Lung (tissue), 12 donors: ENCODE results near the gene CCDC149. TPM values are rescaled to one million over a fixed set of nuclear protein-coding genes. Genes with fewer than 3 reads are reported as not detected.

Source experiments
- ATAC-seq: fragments of 200-7000 bp; cut with Tn5 transposase; one replicate; pipeline ENCODE4 v1.9.1; 2020; ENCODE audit warnings: moderate number of reproducible peaks; ENCODE audit not compliant: insufficient read depth, low FRiP score
- DNase-seq, 3 donors: peaks; one replicate each; pipeline ENCODE4 v3.0.0-alpha.2; 2013 to 2017
- H3K27ac ChIP-seq, 2 donors: one replicate each; pipeline ENCODE4 v1.5.1; 2013; ENCODE audit warnings: mild to moderate bottlenecking in 2 of 2, moderate library complexity in 2 of 2, control low read depth in 1 of 2, inconsistent platforms in 1 of 2, low read depth in 1 of 2, low read length in 1 of 2
- H3K27me3 ChIP-seq, 3 donors: one replicate each; pipeline ENCODE4 v1.5.1; 2013; ENCODE audit warnings: low read length in 2 of 3; ENCODE audit not compliant: control insufficient read depth in 3 of 3, insufficient read depth in 3 of 3
- H3K36me3 ChIP-seq, 4 donors: one replicate each; pipeline ENCODE4 v1.5.1; 2013; ENCODE audit warnings: low read length in 4 of 4, mild to moderate bottlenecking in 1 of 4, moderate library complexity in 1 of 4; ENCODE audit not compliant: control insufficient read depth in 4 of 4, insufficient read depth in 4 of 4
- H3K4me1 ChIP-seq, 5 donors: one replicate each; pipeline ENCODE4 v1.5.1; 2013; ENCODE audit warnings: low read length in 5 of 5, mild to moderate bottlenecking in 2 of 5, moderate library complexity in 1 of 5; ENCODE audit not compliant: control insufficient read depth in 5 of 5, insufficient read depth in 5 of 5
- H3K4me3 ChIP-seq: one replicate; pipeline ENCODE4 v1.5.1; 2013; ENCODE audit warnings: mild to moderate bottlenecking, control low read depth, moderate library complexity
- H3K9ac ChIP-seq, 2 donors: one replicate each; pipeline ENCODE4 v1.5.1; 2013; ENCODE audit warnings: low read length in 2 of 2, control low read depth in 1 of 2; ENCODE audit not compliant: insufficient read depth in 1 of 2
- H3K9me3 ChIP-seq, 4 donors: one replicate each; pipeline ENCODE4 v1.5.1; 2013; ENCODE audit warnings: low read length in 3 of 4, mild to moderate bottlenecking in 1 of 4, moderate library complexity in 1 of 4; ENCODE audit not compliant: control insufficient read depth in 4 of 4, insufficient read depth in 3 of 4
- CTCF ChIP-seq: IDR thresholded peaks from 2 replicates; pipeline ENCODE4 v1.5.1; 2012; ENCODE audit warnings: mild to moderate bottlenecking; ENCODE audit errors: control extremely low read depth, extremely low read depth
- WGBS, 2 donors: extraction: QIAGEN DNeasy Blood & Tissue Kit; methylation state at CpG; one replicate each; pipeline ENCODE4 v1.1.7; 2013; 5-methylcytosine and 5-hydroxymethylcytosine counted together
- polyA plus RNA-seq, 2 donors: library from polyadenylated mRNA; stranded (reverse); fragments of 200-250 nt; gene quantifications; one replicate each; pipeline ENCODE4 v1.2.1, GENCODE V29; 2013
- total RNA-seq, 2 donors: library from RNA; depleted of rRNA in 1 of 2; stranded (reverse); fragments of >200 nt in 1 of 2; gene quantifications; one replicate each; pipeline ENCODE4 v1.2.1, GENCODE V29; 2014 to 2021
- donor health status: control.
- donor health status: control.
- donor health status: Bipolar disorder and iron deficiency.
- donor health status: healthy.
- donor health status: DM: yes; HTN: yes; CAD: no.

The CCDC149 gene
- total and polyA plus RNA-seq, 4 donors: 8.6 to 21.4 (median 17.1) TPM

GRCh38 chr4:24877868-24878635 is 34.8 kb downstream of the CCDC149 start:
- Histone ChIP-seq H3K4me1 (peaks cover 0 to 3% (median 0%) of the 10 kb centered on the region in 5 donors), H3K4me3 (no peak overlapping the region), H3K36me3 (peaks cover 3 to 9% (median 5%) of the 10 kb centered on the region in 4 donors), H3K9ac (no peak overlapping the region), H3K27me3 (no peaks in the 10 kb centered on the region), H3K9me3 (no peaks in the 10 kb centered on the region), H3K27ac (no peak overlapping the region)
- 87 to 91% methylated on average over 9 of the region's 9 CpGs for WGBS, 2 donors
- DNase-seq (no peak), ATAC-seq (no peak)
- TF ChIP-seq CTCF: no peak

DNA sequence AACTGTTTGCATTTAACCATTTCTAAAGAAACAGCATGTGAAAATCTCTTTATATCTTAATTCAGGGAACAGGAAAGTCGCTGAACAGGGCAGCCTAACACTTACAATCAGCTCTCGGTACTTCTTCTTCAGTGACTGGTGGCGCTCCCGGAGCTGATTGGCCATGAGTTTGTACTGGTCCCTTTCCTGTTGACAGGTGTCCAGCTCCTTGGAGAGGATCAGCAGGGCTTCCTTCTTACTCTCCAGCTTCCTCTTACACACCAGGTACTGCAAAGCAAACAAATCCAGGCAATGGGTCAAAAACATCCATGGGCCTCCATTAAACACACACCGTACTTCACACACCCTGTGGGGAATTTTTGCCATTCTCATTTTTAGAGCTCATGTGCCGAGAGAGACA is 36.4 kb downstream of the CCDC149 start:
- H3K4me3 ChIP-seq: no peak overlapping the region
- H3K9me3 ChIP-seq: no peaks in the 10 kb centered on the region
- ATAC-seq (no peak), DNase-seq (no peak)
- H3K36me3 ChIP-seq: peaks cover 11 to 19% (median 13%) of the 10 kb centered on the region in 4 donors
- no peak overlapping the region for H3K27ac ChIP-seq
- TF ChIP-seq CTCF: no peak
- no peak overlapping the region for H3K9ac ChIP-seq
- WGBS, 2 donors: 65 to 82% methylated on average over 6 of the region's 6 CpGs
- no peaks in the 10 kb centered on the region for H3K27me3 ChIP-seq
- H3K4me1 ChIP-seq: no peaks in the 10 kb centered on the region

- Histone ChIP-seq H3K4me1 (no peaks in the 10 kb centered on the region), H3K36me3 (peaks cover 11 to 29% (median 18%) of the 10 kb centered on the region in 4 donors), H3K9ac (no peak overlapping the region), H3K27ac (no peak overlapping the region), H3K4me3 (no peak overlapping the region), H3K9me3 (no peaks in the 10 kb centered on the region), H3K27me3 (no peaks in the 10 kb centered on the region)
- WGBS, 2 donors: 85 to 95% methylated on average over 2 of the region's 2 CpGs
- no peak for ATAC-seq
- no peak for TF ChIP-seq CTCF
- DNase-seq: no peak
Measured at GRCh38 chr4:24872720-24873119, 40.1 kb downstream of the CCDC149 start.
